Rectal smooth muscle tissue (tissue), 1 donor: ENCODE measurements around the gene POLA1.
A peak's percentile ranks its signal among the peaks of the same experiment; 100 is the strongest.
"Not testable (repeated sequence)": the region's sequence is repeated elsewhere in the genome, so short reads cannot be mapped to it uniquely, and the experiment has no call there.

Experiments
- H3K27ac ChIP-seq: one replicate; pipeline ENCODE4 v1.7.0; 2013; ENCODE audit warnings: low read depth, low read length, inconsistent platforms
- H3K27me3 ChIP-seq: one replicate; pipeline ENCODE4 v1.7.0; 2013; ENCODE audit warnings: low read length; ENCODE audit not compliant: control insufficient read depth, insufficient read depth
- H3K36me3 ChIP-seq: one replicate; pipeline ENCODE4 v1.7.0; 2013; ENCODE audit warnings: low read length; ENCODE audit not compliant: control insufficient read depth, insufficient read depth
- H3K4me1 ChIP-seq: one replicate; pipeline ENCODE4 v1.7.0; 2013; ENCODE audit warnings: low read length; ENCODE audit not compliant: control insufficient read depth, insufficient read depth
- H3K4me3 ChIP-seq: one replicate; pipeline ENCODE4 v1.7.0; 2013; ENCODE audit warnings: low read length
- H3K9ac ChIP-seq: one replicate; pipeline ENCODE4 v1.7.0; 2013; ENCODE audit warnings: low read length

The POLA1 gene

GRCh38 chrX:24693453-24694202 is at the start of gene POLA1:
TSS of gene POLA1 (plus strand) at chrX:24693918. CDS start at chrX:24693962, 44 bp downstream.
- Histone ChIP-seq H3K4me3 (peak within 1 kb of the TSS; percentile 61), H3K36me3 (no peaks in the 10 kb centered on the region), H3K27me3 (no peaks in the 10 kb centered on the region), H3K9ac (no peak within 1 kb of the TSS), H3K27ac (peak within 1 kb of the TSS; percentile 73), H3K4me1 (no peaks in the 10 kb centered on the region)

DNA sequence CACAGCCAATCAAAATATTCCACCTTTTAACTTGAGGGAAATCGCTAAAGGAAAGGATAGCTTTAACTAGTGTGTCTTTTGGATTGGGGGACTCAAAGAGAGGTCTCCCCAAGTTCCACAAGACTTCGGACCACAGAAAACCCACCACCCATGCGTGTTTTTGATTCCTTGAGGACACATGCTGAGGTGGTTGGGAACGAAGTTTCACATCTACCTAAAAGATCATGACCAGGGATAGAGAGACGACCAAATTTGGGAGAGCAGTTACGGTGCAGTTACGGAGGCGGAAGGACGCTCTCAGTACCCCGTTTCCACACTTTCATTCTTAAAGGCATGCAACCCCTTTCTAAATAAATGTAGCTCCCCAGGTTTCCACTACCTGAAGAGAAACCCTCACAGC is 47.7 kb upstream of the POLA1 start:
- H3K4me1 ChIP-seq: peaks cover 2% of the 10 kb centered on the region
- no peak overlapping the region for H3K9ac ChIP-seq
- H3K36me3 ChIP-seq: no peaks in the 10 kb centered on the region
- H3K27me3 ChIP-seq: peaks cover 2% of the 10 kb centered on the region
- H3K4me3 ChIP-seq: no peak overlapping the region
- H3K27ac ChIP-seq: no peak overlapping the region

- H3K9ac ChIP-seq: no peak overlapping the region
- peak overlapping the region; percentile 47 for H3K4me3 ChIP-seq
- H3K36me3 ChIP-seq: no peaks in the 10 kb centered on the region
- peaks cover 2% of the 10 kb centered on the region for H3K27me3 ChIP-seq
- H3K4me1 ChIP-seq: peaks cover 2% of the 10 kb centered on the region
- H3K27ac ChIP-seq: no peak overlapping the region
Observed at GRCh38 chrX:24646745-24647182, 47.0 kb upstream of the POLA1 start.

DNA sequence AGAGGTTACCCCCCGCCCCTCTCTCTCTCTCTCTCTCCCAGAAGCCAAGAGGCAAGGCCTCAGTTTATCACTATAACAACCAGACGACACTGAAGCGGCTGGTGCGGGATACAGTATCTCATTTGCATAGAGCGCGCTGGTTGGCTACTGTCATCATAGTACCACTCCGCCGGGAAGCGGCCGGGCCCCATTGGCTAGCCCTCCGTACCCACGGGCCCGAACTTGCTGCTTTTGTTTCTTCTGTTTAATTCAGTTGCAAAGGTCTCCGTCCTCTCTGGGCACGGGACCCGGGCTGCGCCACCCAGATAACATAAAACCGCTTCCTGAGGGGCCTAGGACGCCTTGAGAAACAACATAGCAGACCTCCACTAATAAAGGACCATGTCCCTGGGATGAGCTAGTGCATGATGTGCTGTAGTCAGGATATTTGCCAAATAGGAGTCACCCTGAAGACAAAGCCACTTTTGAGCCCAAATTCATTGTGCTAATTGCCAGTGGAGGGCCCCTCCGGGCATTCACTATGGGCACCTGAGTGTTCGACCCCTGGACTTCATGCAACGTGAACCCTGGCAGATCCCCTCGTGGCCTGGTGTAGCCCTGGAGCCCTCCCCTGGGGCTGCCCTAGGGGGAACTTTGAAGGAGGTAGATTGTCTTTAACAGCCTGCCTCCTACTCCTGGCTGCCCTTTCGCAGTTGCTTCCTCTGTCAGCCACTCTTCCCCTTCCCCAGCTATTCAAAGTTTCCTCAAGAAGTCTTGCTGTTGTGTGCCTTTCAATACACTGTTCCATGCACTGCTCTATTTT is 46.3 kb upstream of the POLA1 start, which contains the start of gene PCYT1B:
TSS of gene PCYT1B (minus strand) at position 91 of the 802 bp plus-strand sequence. CDS start 242 bp downstream, outside the sequence.
- Histone ChIP-seq H3K4me1 (peaks cover 2% of the 10 kb centered on the region), H3K27ac (no peak within 1 kb of the TSS), H3K36me3 (no peaks in the 10 kb centered on the region), H3K27me3 (peaks cover 2% of the 10 kb centered on the region), H3K9ac (no peak within 1 kb of the TSS), H3K4me3 (peak within 1 kb of the TSS; percentile 47)

DNA sequence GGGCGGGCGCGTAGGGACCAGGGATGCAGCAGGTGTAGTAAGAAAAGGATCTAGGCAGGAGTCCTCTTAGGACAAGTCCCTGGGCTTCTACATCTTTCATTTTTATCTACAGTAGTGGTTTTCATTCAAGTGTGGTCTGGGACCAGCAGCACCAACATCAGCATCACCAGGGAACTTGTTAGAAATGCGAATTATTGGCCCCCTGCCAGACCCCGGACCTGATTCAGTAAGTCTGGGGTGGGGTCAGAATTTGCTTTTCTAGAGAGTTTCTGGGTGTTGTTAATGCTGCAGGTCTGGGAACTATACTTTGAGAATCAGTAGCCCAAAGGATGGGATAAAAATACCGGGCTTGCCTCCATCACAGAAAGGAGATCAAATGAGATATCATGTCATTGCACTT is 45.2 kb upstream of the POLA1 start:
- peaks cover 2% of the 10 kb centered on the region for H3K4me1 ChIP-seq
- no peak overlapping the region for H3K27ac ChIP-seq
- H3K9ac ChIP-seq: no peak overlapping the region
- H3K4me3 ChIP-seq: no peak overlapping the region
- peaks cover 2% of the 10 kb centered on the region for H3K27me3 ChIP-seq
- H3K36me3 ChIP-seq: no peaks in the 10 kb centered on the region

DNA sequence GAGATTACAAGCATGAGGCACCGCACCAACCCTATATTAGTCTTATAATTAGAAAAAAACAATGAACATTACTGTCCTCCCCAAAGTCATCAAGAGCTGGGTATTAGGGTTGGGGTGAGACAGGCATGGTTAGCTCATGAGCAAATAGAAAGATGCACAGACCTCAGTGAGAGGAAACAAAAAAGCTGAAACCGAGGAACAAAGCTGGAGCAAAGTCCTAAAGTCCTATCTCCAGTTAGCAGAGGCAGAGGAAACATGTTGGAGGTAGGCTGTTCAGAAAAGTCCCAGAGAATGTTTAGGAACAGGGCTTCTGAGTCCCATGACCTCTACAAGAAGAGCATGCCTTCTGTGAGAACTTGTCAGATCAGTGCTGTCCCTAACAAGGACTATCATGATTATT is 41.9 kb upstream of the POLA1 start:
- H3K4me1 ChIP-seq: peaks cover 2% of the 10 kb centered on the region
- no peak overlapping the region for H3K9ac ChIP-seq
- peaks cover 2% of the 10 kb centered on the region for H3K27me3 ChIP-seq
- H3K4me3 ChIP-seq: no peak overlapping the region
- no peaks in the 10 kb centered on the region for H3K36me3 ChIP-seq
- H3K27ac ChIP-seq: no peak overlapping the region

- H3K4me1 ChIP-seq, H3K27me3 ChIP-seq, H3K36me3 ChIP-seq, H3K9ac ChIP-seq, H3K27ac ChIP-seq, H3K4me3 ChIP-seq: not testable (repeated sequence)
Observed at GRCh38 chrX:24655679-24656078, 38.0 kb upstream of the POLA1 start.

GRCh38 chrX:24657671-24658386 is 35.9 kb upstream of the POLA1 start:
- Histone ChIP-seq H3K4me1 (no peaks in the 10 kb centered on the region), H3K27ac (no peak overlapping the region), H3K9ac (no peak overlapping the region), H3K4me3 (no peak overlapping the region), H3K27me3 (peaks cover 3% of the 10 kb centered on the region), H3K36me3 (no peaks in the 10 kb centered on the region)

GRCh38 chrX:24658421-24658820 is 35.3 kb upstream of the POLA1 start:
- no peaks in the 10 kb centered on the region for H3K36me3 ChIP-seq
- H3K27me3 ChIP-seq: peaks cover 3% of the 10 kb centered on the region
- no peak overlapping the region for H3K27ac ChIP-seq
- H3K4me3 ChIP-seq: no peak overlapping the region
- no peak overlapping the region for H3K9ac ChIP-seq
- no peaks in the 10 kb centered on the region for H3K4me1 ChIP-seq

- Histone ChIP-seq H3K9ac (no peak overlapping the region), H3K27ac (no peak overlapping the region), H3K27me3 (peaks cover 3% of the 10 kb centered on the region), H3K36me3 (no peaks in the 10 kb centered on the region), H3K4me1 (no peaks in the 10 kb centered on the region), H3K4me3 (no peak overlapping the region)
Observed at GRCh38 chrX:24659106-24659505, 34.6 kb upstream of the POLA1 start.

- no peak overlapping the region for H3K27ac ChIP-seq
- H3K27me3 ChIP-seq: peaks cover 3% of the 10 kb centered on the region
- no peak overlapping the region for H3K9ac ChIP-seq
Observed at GRCh38 chrX:24659646-24660045, 34.1 kb upstream of the POLA1 start.

GRCh38 chrX:24661292-24661691 is 32.4 kb upstream of the POLA1 start:
- Histone ChIP-seq H3K27me3 (peaks cover 3% of the 10 kb centered on the region), H3K27ac (no peak overlapping the region), H3K9ac (no peak overlapping the region)

More at GRCh38 chrX:24659646-24660045, 34.1 kb upstream of the POLA1 start:
- Histone ChIP-seq H3K36me3 (no peaks in the 10 kb centered on the region), H3K4me3 (no peak overlapping the region), H3K4me1 (no peaks in the 10 kb centered on the region)

More at GRCh38 chrX:24661292-24661691, 32.4 kb upstream of the POLA1 start:
- Histone ChIP-seq H3K4me3 (no peak overlapping the region), H3K36me3 (no peaks in the 10 kb centered on the region), H3K4me1 (no peaks in the 10 kb centered on the region)
